ENCODE measurements around the gene KDM4C. TPM values are rescaled to one million over a fixed set of nuclear protein-coding genes. Genes with fewer than 3 reads are reported as not detected.
A peak's percentile ranks its signal among the peaks of the same experiment; 100 is the strongest.

Gene KDM4C
- total and polyA plus RNA-seq, 2 of the 13 experiments (the other 11 are each of a cell fraction or from before 2014, with no cell fraction given), result 19.4 to 23.6 TPM

- TF ChIP-seq ZHX2 (IDR thresholded peaks at IDR 0.05; ENCODE audit: low read depth), result peak; percentile 91
- 0 out of 2 replicates have a peak, but pooled peaks have one; percentile 34 for TF ChIP-seq ZHX2 (CRISPR knock-in tag; IDR thresholded peaks at IDR 0.05; ENCODE audit: borderline replicate concordance)
- TF ChIP-seq ZNF672 (CRISPR knock-in tag; IDR thresholded peaks at IDR 0.05), result no peak
- peak; percentile 26; the same call in 1 of the 2 replicates for TF ChIP-seq ZNF660 (CRISPR knock-in tag; IDR thresholded peaks at IDR 0.05; ENCODE audit: borderline replicate concordance, low read depth)
- TF ChIP-seq MLLT10 (CRISPR knock-in tag; IDR thresholded peaks at IDR 0.05), result no peak
- TF ChIP-seq NCOA2 (CRISPR knock-in tag; IDR thresholded peaks at IDR 0.05), result peak; percentile 60; the same call in 1 of the 2 replicates
- TF ChIP-seq FOXP4 (CRISPR knock-in tag; IDR thresholded peaks at IDR 0.05), result peak; percentile 62
- no peak for TF ChIP-seq ZFP36 (IDR thresholded peaks at IDR 0.05; ENCODE audit: borderline replicate concordance, low read depth, low read length, partially characterized antibody)
- TF ChIP-seq CHD2 (IDR thresholded peaks at IDR 0.05; ENCODE audit: low read depth, low read length), result no peak
- TF ChIP-seq ZNF510 (CRISPR knock-in tag; IDR thresholded peaks at IDR 0.05; ENCODE audit: low read depth), result peak; percentile 97
- TF ChIP-seq ARID5B (CRISPR knock-in tag; IDR thresholded peaks at IDR 0.05), result peak; percentile 43
- TF ChIP-seq PHB2 (IDR thresholded peaks at IDR 0.05; ENCODE audit: partially characterized antibody), result no peak
- no peak for TF ChIP-seq ZNF720 (CRISPR knock-in tag; IDR thresholded peaks at IDR 0.05)
- TF ChIP-seq ZSCAN5A (CRISPR knock-in tag; IDR thresholded peaks at IDR 0.05; ENCODE audit: borderline replicate concordance), result peak; percentile 49; the same call in 1 of the 2 replicates
- TF ChIP-seq ZNF333 (CRISPR knock-in tag; IDR thresholded peaks at IDR 0.05; ENCODE audit: borderline replicate concordance), result no peak; the same call in 1 of the 2 replicates
- no peak for TF ChIP-seq SUZ12 (IDR thresholded peaks at IDR 0.05; ENCODE audit: low read depth, low read length)
These were observed at the start of gene KDM4C (continued) for GRCh38 chr9:6757456-6758247.
